ENCODE measurements around the gene PEG3. TPM values are rescaled to one million over a fixed set of nuclear protein-coding genes. Genes with fewer than 3 reads are reported as not detected.
"Not testable (repeated sequence)": the region's sequence is repeated elsewhere in the genome, so short reads cannot be mapped to it uniquely, and the experiment has no call there.

PEG3 gene
- total and polyA plus RNA-seq, 8 donors = 6.3 to 46.4 (median 25.1) TPM

DNA sequence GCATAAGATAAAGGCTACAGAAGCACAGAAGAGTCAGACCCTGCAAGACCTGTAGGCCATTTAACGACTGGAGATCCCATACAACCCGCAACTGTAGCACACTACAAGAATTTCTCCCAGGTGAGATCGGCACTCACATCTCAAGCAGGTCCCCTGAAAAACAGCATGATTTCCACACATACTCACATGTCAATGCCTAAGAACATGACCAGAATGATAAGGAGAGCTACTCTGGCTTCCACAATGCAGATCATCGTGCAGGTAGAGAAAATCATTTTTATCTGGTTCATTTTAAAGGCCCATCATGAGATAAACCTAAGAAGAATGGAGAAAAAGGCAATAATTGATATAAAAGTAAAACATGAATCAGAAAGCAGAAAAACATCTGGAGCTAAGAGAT, 17.5 kb upstream of the PEG3 start:
- H3K27me3 ChIP-seq = peaks cover 0 to 12% of the 10 kb centered on the region in 2 donors
- H3K27ac ChIP-seq = no peak overlapping the region
- H3K4me1 ChIP-seq = no peaks in the 10 kb centered on the region
- TF ChIP-seq, protein P1, sequence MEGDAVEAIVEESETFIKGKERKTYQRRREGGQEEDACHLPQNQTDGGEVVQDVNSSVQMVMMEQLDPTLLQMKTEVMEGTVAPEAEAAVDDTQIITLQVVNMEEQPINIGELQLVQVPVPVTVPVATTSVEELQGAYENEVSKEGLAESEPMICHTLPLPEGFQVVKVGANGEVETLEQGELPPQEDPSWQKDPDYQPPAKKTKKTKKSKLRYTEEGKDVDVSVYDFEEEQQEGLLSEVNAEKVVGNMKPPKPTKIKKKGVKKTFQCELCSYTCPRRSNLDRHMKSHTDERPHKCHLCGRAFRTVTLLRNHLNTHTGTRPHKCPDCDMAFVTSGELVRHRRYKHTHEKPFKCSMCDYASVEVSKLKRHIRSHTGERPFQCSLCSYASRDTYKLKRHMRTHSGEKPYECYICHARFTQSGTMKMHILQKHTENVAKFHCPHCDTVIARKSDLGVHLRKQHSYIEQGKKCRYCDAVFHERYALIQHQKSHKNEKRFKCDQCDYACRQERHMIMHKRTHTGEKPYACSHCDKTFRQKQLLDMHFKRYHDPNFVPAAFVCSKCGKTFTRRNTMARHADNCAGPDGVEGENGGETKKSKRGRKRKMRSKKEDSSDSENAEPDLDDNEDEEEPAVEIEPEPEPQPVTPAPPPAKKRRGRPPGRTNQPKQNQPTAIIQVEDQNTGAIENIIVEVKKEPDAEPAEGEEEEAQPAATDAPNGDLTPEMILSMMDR (IDR thresholded peaks at IDR 0.05) = no peak
- H3K9me3 ChIP-seq = peaks cover 0 to 35% of the 10 kb centered on the region in 2 donors
- no peaks in the 10 kb centered on the region for H3K36me3 ChIP-seq
- DNase-seq (no peak), ATAC-seq (no peak)
- no peak overlapping the region for H3K4me3 ChIP-seq
- intact Hi-C loops (cut with DNase I) = no loop called here

DNA sequence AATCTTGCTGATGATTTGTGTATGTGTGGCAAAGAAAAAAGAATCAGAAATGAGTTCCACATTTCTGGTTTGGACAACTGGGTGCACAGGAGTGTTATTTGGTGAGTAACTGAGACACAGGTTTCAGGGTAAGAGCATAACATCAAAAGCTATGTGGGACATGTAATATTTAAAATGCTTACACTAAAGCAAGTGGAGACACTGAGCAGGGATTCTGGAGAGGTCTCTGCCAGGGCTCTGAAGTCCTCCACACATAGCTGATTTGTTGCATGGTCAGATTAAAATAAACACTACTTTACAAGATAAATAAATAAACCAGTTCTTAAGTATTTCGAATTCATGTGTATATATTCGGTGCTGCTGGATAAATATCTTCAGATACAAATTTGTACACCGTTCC, 16.3 kb upstream of the PEG3 start:
- Histone ChIP-seq H3K9me3 (peaks cover 0 to 36% of the 10 kb centered on the region in 2 donors), H3K27me3 (peaks cover 0 to 12% of the 10 kb centered on the region in 2 donors), H3K27ac (no peak overlapping the region), H3K36me3 (no peaks in the 10 kb centered on the region), H3K4me1 (no peaks in the 10 kb centered on the region), H3K4me3 (no peak overlapping the region)
- no peak for DNase-seq
- no peak for ATAC-seq
- intact Hi-C loops (cut with DNase I) = no loop called here
- TF ChIP-seq, protein P1 (IDR thresholded peaks at IDR 0.05) = no peak

DNA sequence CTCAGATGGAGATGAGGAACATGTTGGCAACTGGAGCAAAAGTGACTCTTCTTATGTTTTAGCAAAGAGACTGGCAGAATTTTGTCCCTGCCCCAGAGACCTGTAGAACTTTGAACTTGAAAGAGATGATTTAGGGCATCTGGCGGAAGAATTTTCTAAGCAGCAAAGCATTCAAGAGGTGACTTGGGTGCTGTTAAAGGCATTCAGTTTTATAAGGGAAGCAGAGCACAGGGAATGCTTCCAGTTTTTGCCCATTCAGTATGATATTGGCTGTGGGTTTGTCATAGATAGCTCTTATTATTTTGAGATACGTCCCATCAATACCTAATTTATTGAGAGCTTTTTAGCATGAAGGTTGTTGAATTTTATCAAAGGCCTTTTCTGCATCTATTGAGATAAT, 11.8 kb upstream of the PEG3 start:
- H3K27ac ChIP-seq; H3K4me1 ChIP-seq; H3K36me3 ChIP-seq; H3K4me3 ChIP-seq; intact Hi-C loops (cut with DNase I); H3K27me3 ChIP-seq; DNase-seq; ATAC-seq: not testable (repeated sequence)
- peaks cover 0 to 34% of the 10 kb centered on the region in 2 donors for H3K9me3 ChIP-seq

DNA sequence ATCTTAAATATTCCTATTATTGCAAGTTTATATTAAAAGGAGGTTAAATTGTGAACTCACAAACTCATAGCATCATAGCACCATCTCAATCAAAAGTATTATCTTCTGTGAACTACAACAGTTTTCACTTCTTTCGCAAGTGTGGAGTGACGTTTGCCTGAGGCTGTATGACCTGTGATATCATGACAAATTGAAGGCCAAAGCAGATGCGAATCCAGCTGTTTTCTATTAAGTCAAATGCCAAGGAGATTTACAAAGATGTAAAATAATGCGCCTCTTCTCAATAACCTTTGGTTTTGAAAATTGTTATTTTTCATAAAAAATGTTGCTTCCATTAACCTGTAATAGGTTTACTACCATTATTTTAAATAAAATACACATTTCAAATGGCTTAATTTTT, 7.6 kb upstream of the PEG3 start:
- intact Hi-C loops (cut with DNase I) = no loop called here
- no peak for ATAC-seq

DNA sequence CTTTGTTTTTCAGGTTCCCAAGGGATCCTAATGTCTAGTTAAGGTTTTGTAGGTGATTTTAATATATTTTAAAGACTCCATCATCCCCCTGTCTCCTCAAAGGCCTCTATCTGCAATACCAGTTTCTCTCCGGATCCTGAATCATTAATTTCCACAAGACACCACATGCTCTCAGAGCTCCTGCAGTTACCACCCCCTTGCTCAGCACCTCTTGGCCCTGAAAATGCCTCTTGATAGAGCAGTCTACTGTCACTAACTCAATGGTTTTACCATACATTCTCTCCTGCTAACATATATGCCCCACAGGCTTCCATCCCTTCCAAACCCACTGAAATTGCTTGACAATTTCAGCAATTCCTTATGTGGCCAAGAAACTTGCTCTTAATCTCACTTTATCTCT, 1.9 kb upstream of the PEG3 start:
- H3K27ac ChIP-seq = no peak overlapping the region
- TF ChIP-seq, protein P1 (IDR thresholded peaks at IDR 0.05) = no peak
- peaks cover 0 to 51% of the 10 kb centered on the region in 2 donors for H3K27me3 ChIP-seq
- intact Hi-C loops (cut with DNase I) = no loop called here
- H3K36me3 ChIP-seq = no peaks in the 10 kb centered on the region
- no peaks in the 10 kb centered on the region for H3K4me1 ChIP-seq
- peaks cover 0 to 42% of the 10 kb centered on the region in 2 donors for H3K9me3 ChIP-seq
- no peak overlapping the region for H3K4me3 ChIP-seq
- ATAC-seq (no peak), DNase-seq (no peak)

More for the DNA sequence above, 7.6 kb upstream of the PEG3 start:
- DNase-seq = no peak
- Histone ChIP-seq H3K9me3 (peaks cover 0 to 10% of the 10 kb centered on the region in 2 donors), H3K27me3 (peaks cover 0 to 1% of the 10 kb centered on the region in 2 donors), H3K4me1 (no peaks in the 10 kb centered on the region), H3K27ac (no peak overlapping the region), H3K4me3 (no peak overlapping the region), H3K36me3 (no peaks in the 10 kb centered on the region)
- TF ChIP-seq, protein P1 (IDR thresholded peaks at IDR 0.05) = no peak

DNA sequence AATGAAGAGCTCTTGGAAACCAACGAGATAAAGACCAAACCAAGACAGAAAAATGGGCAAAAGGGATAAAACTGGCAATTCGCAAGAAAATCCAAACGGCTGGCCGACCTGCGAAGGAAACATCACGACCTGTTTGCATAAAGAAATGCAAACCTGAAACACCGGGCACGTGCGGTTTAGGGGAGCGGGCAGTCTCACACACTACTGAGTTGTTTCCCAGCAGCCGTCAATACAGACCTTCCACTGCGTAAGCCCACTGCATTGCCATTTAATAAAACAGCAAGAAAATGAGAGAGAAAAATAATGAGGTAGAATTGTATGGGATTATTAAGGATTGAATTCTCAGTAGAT, 642 bp upstream of the PEG3 start:
- DNase-seq (peak in 1 of 4 donors; percentile 7), ATAC-seq (no peak)
- Histone ChIP-seq H3K4me1 (no peaks in the 10 kb centered on the region), H3K27me3 (peaks cover 0 to 51% of the 10 kb centered on the region in 2 donors), H3K4me3 (no peak overlapping the region), H3K27ac (no peak overlapping the region), H3K9me3 (peaks cover 0 to 51% of the 10 kb centered on the region in 2 donors), H3K36me3 (no peaks in the 10 kb centered on the region)
- intact Hi-C loops (cut with DNase I) = no loop called here
- TF ChIP-seq, protein P1 (IDR thresholded peaks at IDR 0.05) = no peak
